Neural progenitor cell (in vitro differentiated cells): ENCODE measurements around the gene LYRM7. TPM values are rescaled to one million over a fixed set of nuclear protein-coding genes. Genes with fewer than 3 reads are reported as not detected.

Experiments
- DNase-seq: peaks from one replicate; pipeline ENCODE4 v3.0.0-alpha.2; 2016; ENCODE audit warnings: low spot score
- H2AFZ ChIP-seq: fragments of 200-600 bp; sonication (generic); replicated peaks from 2 replicates; pipeline ENCODE4 v1.6.1; 2016; ENCODE audit warnings: antibody characterized with exemption
- H3F3A ChIP-seq: fragments of 200-600 bp; sonication (generic); 2 replicates; pipeline ENCODE4 v1.6.1; 2016; ENCODE audit warnings: antibody characterized with exemption, low read depth
- H3K27ac ChIP-seq: fragments of 200-600 bp; sonication (generic); 2 replicates; pipeline ENCODE4 v1.5.1; 2016; ENCODE audit warnings: mild to moderate bottlenecking
- H3K27me3 ChIP-seq: fragments of 200-600 bp; sonication (generic); 2 replicates; pipeline ENCODE4 v1.6.1; 2016; ENCODE audit warnings: mild to moderate bottlenecking, moderate library complexity
- H3K36me3 ChIP-seq: fragments of 200-600 bp; sonication (generic); 2 replicates; pipeline ENCODE4 v1.5.1; 2016
- H3K4me1 ChIP-seq: fragments of 200-600 bp; sonication (generic); 2 replicates; pipeline ENCODE4 v1.6.1; 2016; ENCODE audit warnings: mixed run types
- H3K4me2 ChIP-seq: fragments of 200-600 bp; sonication (generic); 2 replicates; pipeline ENCODE4 v1.6.1; 2016
- H3K4me3 ChIP-seq: fragments of 200-600 bp; sonication (generic); 2 replicates; pipeline ENCODE4 v1.5.1; 2016
- H3K79me2 ChIP-seq: fragments of 200-600 bp; sonication (generic); 2 replicates; pipeline ENCODE4 v1.6.1; 2016; ENCODE audit warnings: low read depth
- H3K9ac ChIP-seq: fragments of 200-600 bp; sonication (generic); 2 replicates; pipeline ENCODE4 v1.6.1; 2016
- H3K9me3 ChIP-seq: fragments of 200-600 bp; sonication (generic); 2 replicates; pipeline ENCODE4 v1.5.1; 2016; ENCODE audit warnings: low read depth
- H4K20me1 ChIP-seq: fragments of 200-600 bp; sonication (generic); 2 replicates; pipeline ENCODE4 v1.6.1; 2016; ENCODE audit warnings: low read depth
- H3K27ac Mint-ChIP-seq: 3 replicates; pipeline ENCODE4 v1.8.0; 2021; ENCODE audit warnings: mixed read lengths
- H3K27me3 Mint-ChIP-seq: 2 replicates; pipeline ENCODE4 v1.8.0; 2022; ENCODE audit warnings: low read depth, mild to moderate bottlenecking, inconsistent platforms, moderate library complexity, mixed read lengths; ENCODE audit not compliant: insufficient read depth
- H3K36me3 Mint-ChIP-seq: 3 replicates; pipeline ENCODE4 v1.8.0; 2021; ENCODE audit warnings: mixed read lengths
- H3K4me1 Mint-ChIP-seq: 3 replicates; pipeline ENCODE4 v1.8.0; 2021; ENCODE audit warnings: mixed read lengths
- H3K4me3 Mint-ChIP-seq: 3 replicates; pipeline ENCODE4 v1.8.0; 2021; ENCODE audit warnings: mild to moderate bottlenecking, moderate library complexity, mixed read lengths
- H3K9me3 Mint-ChIP-seq: 3 replicates; pipeline ENCODE4 v1.8.0; 2020; ENCODE audit warnings: mixed read lengths
- CTCF ChIP-seq: fragments of 200-600 bp; sonication (generic); IDR thresholded peaks from 2 replicates; pipeline ENCODE4 v1.5.1; 2017; ENCODE audit warnings: antibody characterized with exemption, mild to moderate bottlenecking
- EZH2 ChIP-seq: fragments of 200-600 bp; sonication (generic); IDR thresholded peaks from 2 replicates; pipeline ENCODE4 v1.6.1; 2017; ENCODE audit warnings: antibody characterized with exemption, mild to moderate bottlenecking, moderate library complexity
- EZH2phosphoT487 ChIP-seq: fragments of 200-600 bp; sonication (generic); IDR thresholded peaks from 2 replicates; pipeline ENCODE4 v1.6.1; 2017; ENCODE audit warnings: antibody characterized with exemption
- total RNA-seq: library from RNA; depleted of rRNA; stranded (reverse); fragments of >200 nt; gene quantifications from 2 replicates; pipeline ENCODE4 v1.2.3, GENCODE V29; 2015; ENCODE audit warnings: low replicate concordance

Gene LYRM7
- total RNA-seq, 1 donor from 2014 or later, result 19.2 TPM

- no peaks in the 10 kb centered on the region for H4K20me1 ChIP-seq
- no peaks in the 10 kb centered on the region for H3K27me3 ChIP-seq
- no peak overlapping the region for H3K9ac ChIP-seq
- DNase-seq, result no peak
- TF ChIP-seq EZH2 (no peak), EZH2phosphoT487 (no peak), CTCF (no peak)
- Mint-ChIP-seq H3K27me3 (no peaks in the 10 kb centered on the region), H3K4me1 (no peaks in the 10 kb centered on the region), H3K9me3 (no peaks in the 10 kb centered on the region), H3K36me3 (no peaks in the 10 kb centered on the region), H3K4me3 (no peak overlapping the region), H3K27ac (no peak overlapping the region)
- peaks cover 4% of the 10 kb centered on the region for H3K4me1 ChIP-seq
- H3K4me3 ChIP-seq, result no peak overlapping the region
- H3K4me2 ChIP-seq, result no peak overlapping the region
- no peak overlapping the region for H2AFZ ChIP-seq
- H3F3A ChIP-seq, result no peaks in the 10 kb centered on the region
- H3K36me3 ChIP-seq, result peaks cover 3% of the 10 kb centered on the region
- no peaks in the 10 kb centered on the region for H3K9me3 ChIP-seq
- no peak overlapping the region for H3K27ac ChIP-seq
- no peaks in the 10 kb centered on the region for H3K79me2 ChIP-seq
Measured at GRCh38 chr5:131194725-131195124, 24.0 kb downstream of the LYRM7 start.

- Mint-ChIP-seq H3K27me3 (no peaks in the 10 kb centered on the region), H3K4me3 (no peak overlapping the region), H3K4me1 (no peaks in the 10 kb centered on the region), H3K27ac (no peak overlapping the region), H3K9me3 (no peaks in the 10 kb centered on the region), H3K36me3 (no peaks in the 10 kb centered on the region)
- Histone ChIP-seq H3K27me3 (no peaks in the 10 kb centered on the region), H3F3A (no peaks in the 10 kb centered on the region), H3K36me3 (peaks cover 3% of the 10 kb centered on the region), H3K9me3 (no peaks in the 10 kb centered on the region), H3K9ac (no peak overlapping the region), H3K79me2 (no peaks in the 10 kb centered on the region), H4K20me1 (no peaks in the 10 kb centered on the region), H3K4me3 (no peak overlapping the region), H3K4me2 (no peak overlapping the region), H3K27ac (no peak overlapping the region), H3K4me1 (peaks cover 4% of the 10 kb centered on the region), H2AFZ (no peak overlapping the region)
- TF ChIP-seq EZH2phosphoT487, result no peak
- TF ChIP-seq EZH2, result no peak
- TF ChIP-seq CTCF, result no peak
- no peak for DNase-seq
Measured at GRCh38 chr5:131195696-131196095, 25.0 kb downstream of the LYRM7 start.

GRCh38 chr5:131196331-131196730, 25.6 kb downstream of the LYRM7 start:
- Histone ChIP-seq H3K4me2 (no peak overlapping the region), H3K9me3 (no peaks in the 10 kb centered on the region), H4K20me1 (no peaks in the 10 kb centered on the region), H3F3A (no peaks in the 10 kb centered on the region), H3K4me3 (no peak overlapping the region), H3K27me3 (no peaks in the 10 kb centered on the region), H3K36me3 (peaks cover 2% of the 10 kb centered on the region), H3K4me1 (peaks cover 4% of the 10 kb centered on the region), H3K9ac (no peak overlapping the region), H3K27ac (no peak overlapping the region), H2AFZ (no peak overlapping the region), H3K79me2 (no peaks in the 10 kb centered on the region)
- no peak for DNase-seq
- no peak overlapping the region for H3K27ac Mint-ChIP-seq
- H3K4me3 Mint-ChIP-seq, result no peak overlapping the region
- no peaks in the 10 kb centered on the region for H3K9me3 Mint-ChIP-seq
- peaks cover 2% of the 10 kb centered on the region for H3K27me3 Mint-ChIP-seq
- no peaks in the 10 kb centered on the region for H3K36me3 Mint-ChIP-seq
- no peaks in the 10 kb centered on the region for H3K4me1 Mint-ChIP-seq
- TF ChIP-seq EZH2 (no peak), CTCF (no peak), EZH2phosphoT487 (no peak)
